Breast epithelium (tissue), 4 donors: ENCODE measurements around the gene COPB2. TPM values are rescaled to one million over a fixed set of nuclear protein-coding genes. Genes with fewer than 3 reads are reported as not detected.

ENCODE experiments used
- DNase-seq, 2 donors: peaks; one replicate each; pipeline ENCODE4 v3.0.0-alpha.2; 2019; ENCODE audit warnings: low spot score in 2 of 2
- H3K27ac ChIP-seq, 2 donors: fragments of 200-600 bp; sonication (generic) in 1 of 2; one replicate each; pipeline ENCODE4 v1.5.1; 2016 to 2019; ENCODE audit warnings: mild to moderate bottlenecking in 1 of 2
- H3K27me3 ChIP-seq, 2 donors: fragments of 200-600 bp; sonication (generic) in 1 of 2; one replicate each; pipeline versions ENCODE4 v1.5.1 to v1.6.0; 2017 to 2019; ENCODE audit warnings: control low read depth in 1 of 2, mild to moderate bottlenecking in 1 of 2
- H3K36me3 ChIP-seq: fragments of 200-600 bp; one replicate; pipeline ENCODE4 v1.5.1; 2019
- H3K4me1 ChIP-seq, 2 donors: fragments of 200-600 bp; sonication (generic); one replicate each; pipeline ENCODE4 v1.5.1; 2016 to 2019; ENCODE audit warnings: control low read depth in 1 of 2
- H3K4me3 ChIP-seq, 3 donors: fragments of 200-600 bp; sonication (generic); 1 replicate in 2 of 3; 2 replicates in 1 of 3; pipeline ENCODE4 v1.5.1; 2016 to 2019; ENCODE audit warnings: mild to moderate bottlenecking in 3 of 3, moderate library complexity in 2 of 3
- H3K9me3 ChIP-seq, 2 donors: fragments of 200-600 bp; sonication (generic) in 1 of 2; one replicate each; pipeline ENCODE4 v1.5.1; 2016 to 2019; ENCODE audit warnings: control low read depth in 1 of 2
- CTCF ChIP-seq, 3 donors: fragments of 450-650 bp; IDR thresholded peaks; one replicate each; pipeline ENCODE4 v1.5.1; 2016 to 2017; ENCODE audit warnings: antibody characterized with exemption in 3 of 3, mild to moderate bottlenecking in 3 of 3, moderate library complexity in 3 of 3
- POLR2A ChIP-seq: fragments of 450-650 bp; IDR thresholded peaks from one replicate; pipeline ENCODE4 v1.6.1; 2016; ENCODE audit warnings: antibody characterized with exemption, mild to moderate bottlenecking, moderate library complexity
- POLR2AphosphoS5 ChIP-seq, 3 donors: sonication (generic); formaldehyde crosslinking; IDR thresholded peaks; one replicate each; pipeline ENCODE4 v1.6.1; 2017; ENCODE audit warnings: antibody characterized with exemption in 3 of 3
- intact Hi-C: fragments of 100-400 bp; cut with DNase I; formaldehyde crosslinking; loops from one replicate; pipeline ENCODE4 v1.15.1; 2023; ENCODE audit warnings: low total_unique reads
- total RNA-seq, 3 donors: library from RNA; depleted of rRNA; stranded (reverse); fragments of >200 nt; gene quantifications; one replicate each; pipeline ENCODE4 v1.1.0, GENCODE V29; 2016

COPB2 gene
- 100 to 1,000 TPM in 2 of 3 donors, 10 to 100 TPM in 1; 76.5 to 109 (median 109) TPM for total RNA-seq

- intact Hi-C loops: no loop called here
- TF ChIP-seq CTCF (IDR thresholded peaks at IDR 0.05): peak in 1 of 3 donors; percentile 10
- peak; percentile 65 for TF ChIP-seq POLR2A
- peak; percentile 83 to 98 (median 83) for TF ChIP-seq POLR2AphosphoS5 (IDR thresholded peaks at IDR 0.05)
- H3K9me3 ChIP-seq: no peaks in the 10 kb centered on the region
- H3K27ac ChIP-seq: peak within 1 kb of the TSS; percentile 96 to 98
- peaks cover 0 to 9% of the 10 kb centered on the region in 2 donors for H3K4me1 ChIP-seq
- no peaks in the 10 kb centered on the region for H3K36me3 ChIP-seq
- no peaks in the 10 kb centered on the region for H3K27me3 ChIP-seq
- H3K4me3 ChIP-seq: peak within 1 kb of the TSS; percentile 90 to 94 (median 94)
- DNase-seq: peak; percentile 99 to 100
Measured at GRCh38 chr3:139389552-139390368, at the start of gene COPB2. Gene COPB2 (minus strand): TSS chr3:139389647. CDS start chr3:139389550, 97 bp downstream.

- no peaks in the 10 kb centered on the region for H3K36me3 ChIP-seq
- DNase-seq: no peak
- H3K27ac ChIP-seq: peak overlapping the region in 1 of 2 donors; percentile 48
- H3K4me1 ChIP-seq: no peaks in the 10 kb centered on the region
- no peak for TF ChIP-seq CTCF (IDR thresholded peaks at IDR 0.05)
- peak in 1 of 3 donors; percentile 25 for TF ChIP-seq POLR2AphosphoS5 (IDR thresholded peaks at IDR 0.05)
- intact Hi-C loops: no loop called here
- no peak overlapping the region for H3K4me3 ChIP-seq
- no peaks in the 10 kb centered on the region for H3K27me3 ChIP-seq
- H3K9me3 ChIP-seq: no peaks in the 10 kb centered on the region
Measured at GRCh38 chr3:139434764-139435307, 45.4 kb upstream of the COPB2 start.

GRCh38 chr3:139434228-139434627 is 44.8 kb upstream of the COPB2 start:
- intact Hi-C loops: no loop called here
- H3K27ac ChIP-seq: no peak overlapping the region
- no peaks in the 10 kb centered on the region for H3K36me3 ChIP-seq
- no peak overlapping the region for H3K4me3 ChIP-seq
- H3K27me3 ChIP-seq: no peaks in the 10 kb centered on the region
- no peaks in the 10 kb centered on the region for H3K9me3 ChIP-seq
- H3K4me1 ChIP-seq: no peaks in the 10 kb centered on the region
- TF ChIP-seq POLR2AphosphoS5 (IDR thresholded peaks at IDR 0.05) (no peak), CTCF (IDR thresholded peaks at IDR 0.05) (no peak), POLR2A (no peak)
- DNase-seq: no peak

- Histone ChIP-seq H3K36me3 (no peaks in the 10 kb centered on the region), H3K4me1 (no peaks in the 10 kb centered on the region), H3K27me3 (no peaks in the 10 kb centered on the region), H3K9me3 (no peaks in the 10 kb centered on the region), H3K27ac (no peak overlapping the region), H3K4me3 (no peak overlapping the region)
- TF ChIP-seq POLR2AphosphoS5 (IDR thresholded peaks at IDR 0.05): no peak
- no peak for TF ChIP-seq POLR2A
- TF ChIP-seq CTCF (IDR thresholded peaks at IDR 0.05): no peak
- intact Hi-C loops: no loop called here
- DNase-seq: no peak
Measured at GRCh38 chr3:139433089-139433488, 43.6 kb upstream of the COPB2 start.

- Histone ChIP-seq H3K36me3 (no peaks in the 10 kb centered on the region), H3K9me3 (no peaks in the 10 kb centered on the region), H3K4me3 (no peak overlapping the region), H3K27ac (no peak overlapping the region), H3K4me1 (no peaks in the 10 kb centered on the region), H3K27me3 (no peaks in the 10 kb centered on the region)
- TF ChIP-seq CTCF (IDR thresholded peaks at IDR 0.05): no peak
- TF ChIP-seq POLR2AphosphoS5 (IDR thresholded peaks at IDR 0.05): no peak
- TF ChIP-seq POLR2A: no peak
- intact Hi-C loops: no loop called here
- DNase-seq: no peak
Measured at GRCh38 chr3:139430493-139430892, 41.0 kb upstream of the COPB2 start.
